PC-3 (cell line): Measurements from ENCODE around the gene KRTAP17-1. TPM values are rescaled to one million over a fixed set of nuclear protein-coding genes. Genes with fewer than 3 reads are reported as not detected.

Experiments used
- ATAC-seq: fragments of 200-7000 bp; cut with Tn5 transposase; 2 replicates; pipeline ENCODE4 v1.9.1; 2020; ENCODE audit warnings: mild to moderate bottlenecking, moderate library complexity
- BruUV-seq: library from RNA; stranded (reverse); fragments of 400-500 nt; replicated peaks from 2 replicates; lab custom pipeline; 2021; lab: Mats Ljungman, UMichigan
- CTCF ChIA-PET: fragments of 300-600 bp; sonication (Branson Sonifier 250); formaldehyde crosslinking; loops from one replicate; lab custom pipeline; 2022; ENCODE audit warnings: antibody characterized with exemption; lab: Charles Lee
- POLR2A ChIA-PET: fragments of 300-600 bp; sonication (Branson Sonifier 250); formaldehyde crosslinking; loops from one replicate; lab custom pipeline; 2022; ENCODE audit warnings: antibody characterized with exemption; ENCODE audit not compliant: unreplicated experiment; lab: Charles Lee
- DNase-seq: peaks from one replicate; pipeline ENCODE4 v3.0.0-alpha.2; 2015
- H2AFZ ChIP-seq: fragments of 300-600 bp; sonication (generic); 2 replicates; pipeline ENCODE4 v1.6.0; 2016; ENCODE audit warnings: antibody characterized with exemption, low read length
- H3F3A ChIP-seq: fragments of 300-600 bp; sonication (generic); one replicate; pipeline ENCODE4 v1.6.0; 2017; ENCODE audit warnings: antibody characterized with exemption, low read length, control low read depth, mild to moderate bottlenecking; ENCODE audit not compliant: unreplicated experiment
- H3K27ac ChIP-seq: fragments of 300-600 bp; sonication (generic); 2 replicates; pipeline ENCODE4 v1.5.1; 2016; ENCODE audit warnings: mild to moderate bottlenecking, low read length
- H3K27me3 ChIP-seq: fragments of 300-600 bp; sonication (generic); 2 replicates; pipeline ENCODE4 v1.6.1; 2016; ENCODE audit warnings: low read length, mixed read lengths
- H3K36me3 ChIP-seq: fragments of 300-600 bp; sonication (generic); 2 replicates; pipeline ENCODE4 v1.6.1; 2016; ENCODE audit warnings: low read depth, mixed run types, low read length, mixed read lengths
- H3K4me1 ChIP-seq: fragments of 300-600 bp; sonication (generic); 2 replicates; pipeline ENCODE4 v1.5.1; 2016; ENCODE audit warnings: low read length; ENCODE audit not compliant: insufficient read depth
- H3K4me2 ChIP-seq: fragments of 300-600 bp; sonication (generic); 2 replicates; pipeline ENCODE4 v1.6.0; 2016; ENCODE audit warnings: low read length
- H3K4me3 ChIP-seq: fragments of 300-600 bp; sonication (generic); 2 replicates; pipeline ENCODE4 v1.5.1; 2016; ENCODE audit warnings: mild to moderate bottlenecking, low read length, mixed read lengths
- H3K79me2 ChIP-seq: fragments of 300-600 bp; sonication (generic); 2 replicates; pipeline ENCODE4 v1.6.1; 2017; ENCODE audit warnings: low read length, mixed read lengths
- H3K9ac ChIP-seq: fragments of 300-600 bp; sonication (generic); 2 replicates; pipeline ENCODE4 v1.6.0; 2016; ENCODE audit warnings: mild to moderate bottlenecking, low read length
- H3K9me2 ChIP-seq: fragments of 300-600 bp; sonication (generic); replicated peaks from 2 replicates; pipeline ENCODE4 v1.6.1; 2016; ENCODE audit warnings: mixed run types, low read length, mixed read lengths
- H3K9me3 ChIP-seq: fragments of 300-600 bp; sonication (generic); 2 replicates; pipeline ENCODE4 v1.6.1; 2016; ENCODE audit warnings: low read length, mixed read lengths
- H4K20me1 ChIP-seq: fragments of 300-600 bp; sonication (generic); 2 replicates; pipeline ENCODE4 v1.6.1; 2016; ENCODE audit warnings: low read length, mixed read lengths
- EZH2 ChIP-seq: fragments of 300-600 bp; sonication (generic); IDR thresholded peaks from one replicate; pipeline ENCODE4 v1.6.1; 2017; ENCODE audit warnings: antibody characterized with exemption, mild to moderate bottlenecking, low read length; ENCODE audit not compliant: unreplicated experiment
- EZH2phosphoT487 ChIP-seq: fragments of 300-600 bp; sonication (generic); IDR thresholded peaks from 2 replicates; pipeline ENCODE4 v1.6.1; 2018; ENCODE audit warnings: mild to moderate bottlenecking, antibody characterized with exemption, low read length, borderline replicate concordance
- intact Hi-C: fragments of 100-400 bp; cut with micrococcal nuclease; formaldehyde crosslinking; loops from 2 replicates; pipeline ENCODE4 v1.9.0; 2023
- total RNA-seq: library from RNA; depleted of rRNA; stranded (reverse); fragments of >200 nt; gene quantifications from 2 replicates; pipeline ENCODE4 v1.2.3, GENCODE V29; 2014
- TF ChIP-seq, protein P1 (sequence below): fragments of 300-600 bp; sonication (generic); conservative IDR thresholded peaks from 2 replicates; pipeline ENCODE4 v1.5.1; 2017; ENCODE audit warnings: antibody characterized with exemption, low read depth, mild to moderate bottlenecking, low read length

KRTAP17-1 gene
- total RNA-seq, 1 experiment from 2014 or later, result not detected

DNA sequence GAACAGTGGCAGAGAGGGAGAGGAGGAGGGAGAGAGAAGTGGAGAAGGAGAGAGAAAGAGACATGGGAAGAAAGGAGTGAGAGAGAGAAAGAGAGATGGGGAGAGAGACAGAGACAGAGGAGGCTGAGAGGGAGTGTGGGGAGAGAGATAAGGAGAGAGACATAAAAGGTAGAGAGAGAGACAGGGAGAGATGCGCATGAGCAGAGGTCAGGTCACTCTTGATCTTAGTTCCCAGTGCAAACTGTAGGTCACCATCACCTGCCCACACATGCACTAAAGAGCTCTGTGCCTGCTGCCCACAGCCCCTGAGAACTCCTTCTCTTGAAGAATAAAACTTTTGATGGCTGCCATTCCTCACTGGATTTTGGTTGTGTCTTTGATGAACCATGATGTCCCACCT lies 20.2 kb upstream of the KRTAP17-1 start:
- H3K27ac ChIP-seq, result no peak overlapping the region
- no peaks in the 10 kb centered on the region for H4K20me1 ChIP-seq
- no peaks in the 10 kb centered on the region for H3K9me2 ChIP-seq
- no peaks in the 10 kb centered on the region for H3K79me2 ChIP-seq
- TF ChIP-seq EZH2 (no peak), EZH2phosphoT487 (no peak)
- TF ChIP-seq, protein P1, sequence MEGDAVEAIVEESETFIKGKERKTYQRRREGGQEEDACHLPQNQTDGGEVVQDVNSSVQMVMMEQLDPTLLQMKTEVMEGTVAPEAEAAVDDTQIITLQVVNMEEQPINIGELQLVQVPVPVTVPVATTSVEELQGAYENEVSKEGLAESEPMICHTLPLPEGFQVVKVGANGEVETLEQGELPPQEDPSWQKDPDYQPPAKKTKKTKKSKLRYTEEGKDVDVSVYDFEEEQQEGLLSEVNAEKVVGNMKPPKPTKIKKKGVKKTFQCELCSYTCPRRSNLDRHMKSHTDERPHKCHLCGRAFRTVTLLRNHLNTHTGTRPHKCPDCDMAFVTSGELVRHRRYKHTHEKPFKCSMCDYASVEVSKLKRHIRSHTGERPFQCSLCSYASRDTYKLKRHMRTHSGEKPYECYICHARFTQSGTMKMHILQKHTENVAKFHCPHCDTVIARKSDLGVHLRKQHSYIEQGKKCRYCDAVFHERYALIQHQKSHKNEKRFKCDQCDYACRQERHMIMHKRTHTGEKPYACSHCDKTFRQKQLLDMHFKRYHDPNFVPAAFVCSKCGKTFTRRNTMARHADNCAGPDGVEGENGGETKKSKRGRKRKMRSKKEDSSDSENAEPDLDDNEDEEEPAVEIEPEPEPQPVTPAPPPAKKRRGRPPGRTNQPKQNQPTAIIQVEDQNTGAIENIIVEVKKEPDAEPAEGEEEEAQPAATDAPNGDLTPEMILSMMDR, result no peak
- no peaks in the 10 kb centered on the region for H3K27me3 ChIP-seq
- no peaks in the 10 kb centered on the region for H3F3A ChIP-seq
- DNase-seq (no peak), ATAC-seq (no peak)
- BruUV-seq, result no TSS peak
- no peaks in the 10 kb centered on the region for H3K36me3 ChIP-seq
- intact Hi-C loops, result no loop called here
- ChIA-PET POLR2A (no interaction called here), CTCF (no interaction called here)
- no peak overlapping the region for H3K9ac ChIP-seq
- H3K4me1 ChIP-seq, result no peaks in the 10 kb centered on the region
- no peak overlapping the region for H3K4me3 ChIP-seq
- no peak overlapping the region for H2AFZ ChIP-seq
- H3K9me3 ChIP-seq, result no peaks in the 10 kb centered on the region
- H3K4me2 ChIP-seq, result no peak overlapping the region

DNA sequence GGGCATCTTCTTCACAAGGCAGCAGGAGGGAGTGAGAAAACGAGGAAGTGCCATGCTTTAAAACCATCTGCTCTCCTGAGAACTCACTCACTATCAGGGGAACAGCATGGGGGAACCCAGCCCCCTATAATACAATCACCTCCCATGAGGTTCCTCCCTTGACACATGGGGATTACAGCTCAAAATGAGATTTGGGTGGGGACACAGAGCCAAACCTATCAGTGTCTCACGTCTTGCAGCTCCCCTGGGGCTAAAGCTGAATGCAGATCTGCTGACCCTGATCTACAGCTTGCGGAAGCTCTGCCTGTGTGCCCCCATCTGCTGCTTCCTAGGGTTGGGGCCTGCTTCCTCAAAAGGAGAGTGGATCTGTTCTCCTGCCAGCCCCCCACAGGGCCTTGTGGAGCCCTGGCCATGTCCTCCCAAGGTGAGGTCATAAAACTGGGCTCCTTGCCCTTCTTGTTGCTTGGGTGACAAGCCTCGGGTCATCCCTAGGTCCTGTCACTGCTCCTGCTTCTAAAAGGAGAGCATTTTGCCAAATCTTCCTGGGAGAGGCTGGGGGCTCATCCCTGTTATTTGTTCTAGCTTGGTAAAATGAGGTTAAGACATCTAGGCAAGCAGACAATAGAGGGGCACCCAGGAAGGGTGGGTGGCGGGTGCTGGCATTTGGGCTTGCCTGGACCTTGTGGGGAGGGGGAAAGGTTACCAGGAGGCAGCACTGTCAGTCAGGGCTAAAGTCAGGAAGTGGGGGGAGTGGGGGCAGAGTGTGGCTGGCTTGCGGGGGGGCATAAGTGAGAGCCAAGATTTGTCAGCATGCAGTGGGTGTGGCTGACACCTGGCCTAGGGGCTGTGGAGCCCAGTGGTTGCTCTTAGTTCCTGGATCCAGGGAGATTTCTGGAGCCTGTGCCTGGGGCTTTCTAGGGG lies 19.1 kb upstream of the KRTAP17-1 start:
- Histone ChIP-seq H3K36me3 (no peaks in the 10 kb centered on the region), H2AFZ (no peak overlapping the region), H3F3A (no peaks in the 10 kb centered on the region), H4K20me1 (no peaks in the 10 kb centered on the region), H3K27me3 (no peaks in the 10 kb centered on the region), H3K4me2 (no peak overlapping the region), H3K9ac (no peak overlapping the region), H3K4me3 (no peak overlapping the region), H3K4me1 (no peaks in the 10 kb centered on the region), H3K79me2 (no peaks in the 10 kb centered on the region), H3K9me2 (no peaks in the 10 kb centered on the region), H3K27ac (no peak overlapping the region), H3K9me3 (no peaks in the 10 kb centered on the region)
- TF ChIP-seq, protein P1, result no peak
- no peak for TF ChIP-seq EZH2phosphoT487
- BruUV-seq, result no TSS peak
- no peak for ATAC-seq
- POLR2A ChIA-PET, result no interaction called here
- DNase-seq, result no peak
- intact Hi-C loops, result no loop called here
- CTCF ChIA-PET, result no interaction called here

DNA sequence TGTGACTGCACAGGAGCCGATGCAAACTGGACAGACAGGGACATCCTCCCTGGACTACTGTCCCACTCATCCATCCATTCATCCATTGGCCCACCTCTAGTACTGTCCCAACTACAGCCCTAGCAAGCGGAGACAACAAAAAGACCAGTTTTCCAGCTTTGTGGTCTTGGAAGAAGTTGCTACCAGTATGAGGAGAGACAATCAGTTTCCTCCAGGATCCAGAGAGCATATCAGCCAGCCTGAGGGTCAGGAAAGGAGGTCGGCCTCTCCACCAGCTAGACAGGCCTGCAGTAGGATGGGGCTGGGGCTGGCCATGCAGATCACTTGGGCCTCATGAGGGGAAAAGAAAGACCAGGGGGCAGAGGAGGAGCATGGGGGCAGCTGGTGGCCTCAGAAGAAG lies 18.3 kb upstream of the KRTAP17-1 start:
- Histone ChIP-seq H4K20me1 (no peaks in the 10 kb centered on the region), H3K4me2 (no peak overlapping the region), H3K4me3 (no peak overlapping the region), H3K27me3 (no peaks in the 10 kb centered on the region), H3K4me1 (no peaks in the 10 kb centered on the region), H3K79me2 (no peaks in the 10 kb centered on the region), H3K9me3 (no peaks in the 10 kb centered on the region), H3F3A (no peaks in the 10 kb centered on the region), H3K27ac (no peak overlapping the region), H2AFZ (no peak overlapping the region), H3K9ac (no peak overlapping the region), H3K36me3 (no peaks in the 10 kb centered on the region), H3K9me2 (no peaks in the 10 kb centered on the region)
- ChIA-PET CTCF (no interaction called here), POLR2A (no interaction called here)
- no peak for DNase-seq
- TF ChIP-seq, protein P1, result no peak
- no peak for TF ChIP-seq EZH2
- TF ChIP-seq EZH2phosphoT487, result no peak
- BruUV-seq, result no TSS peak
- intact Hi-C loops, result no loop called here
- no peak for ATAC-seq
